HepG2 (cell line): ENCODE results near the gene SP3. TPM values are rescaled to one million over a fixed set of nuclear protein-coding genes. Genes with fewer than 3 reads are reported as not detected.

Experiments
- ARID2 ChIP-seq: sonication (generic); formaldehyde crosslinking; IDR thresholded peaks from 2 replicates; pipeline ENCODE4 v1.8.1; 2022; ENCODE audit warnings: mild to moderate bottlenecking, missing genetic modification reagents, borderline replicate concordance
- ATM ChIP-seq: fragments of 450-650 bp; IDR thresholded peaks from 2 replicates; pipeline ENCODE4 v1.7.1; 2017; ENCODE audit warnings: mild to moderate bottlenecking, borderline replicate concordance
- BRD4 ChIP-seq: sonication (generic); formaldehyde crosslinking; IDR thresholded peaks from 2 replicates; pipeline ENCODE4 v1.4.0; 2020; ENCODE audit warnings: missing genetic modification reagents
- CCDC6 ChIP-seq: sonication (generic); formaldehyde crosslinking; IDR thresholded peaks from 2 replicates; pipeline ENCODE4 v1.8.1; 2022; ENCODE audit warnings: mild to moderate bottlenecking, missing genetic modification reagents, moderate library complexity
- HBP1 ChIP-seq: IDR thresholded peaks from 2 replicates; pipeline ENCODE4 v1.6.1; 2016; ENCODE audit warnings: low read depth, control low read depth
- HMG20B ChIP-seq: conservative IDR thresholded peaks from 2 replicates; pipeline ENCODE4 v1.6.1; 2016; ENCODE audit warnings: missing genetic modification reagents, missing compliant biosample characterization
- HNRNPUL1 ChIP-seq: fragments of 200-400 bp; formaldehyde crosslinking; IDR thresholded peaks from 2 replicates; pipeline ENCODE4 v1.6.1; 2017; ENCODE audit warnings: low read depth, mild to moderate bottlenecking, low read length, moderate library complexity
- IKZF4 ChIP-seq: sonication (generic); formaldehyde crosslinking; IDR thresholded peaks from 2 replicates; pipeline ENCODE4 v1.5.1; 2020; ENCODE audit warnings: borderline replicate concordance, mild to moderate bottlenecking, low read depth, missing genetic modification reagents; ENCODE audit errors: not compliant biosample characterization
- MATR3 ChIP-seq: sonication (generic); formaldehyde crosslinking; IDR thresholded peaks from 2 replicates; pipeline ENCODE4 v1.4.0; 2020; ENCODE audit warnings: missing genetic modification reagents
- NR2F6 ChIP-seq, 2 experiments: IDR thresholded peaks; 2 replicates each; pipeline ENCODE4 v1.6.1; 2016; ENCODE audit warnings: antibody characterized with exemption in 1 of 2, mild to moderate bottlenecking in 1 of 2
- PTBP1 ChIP-seq: fragments of 200-400 bp; formaldehyde crosslinking; IDR thresholded peaks from 2 replicates; pipeline ENCODE4 v1.6.1; 2018; ENCODE audit warnings: low read length, low read depth; ENCODE audit not compliant: poor library complexity, severe bottlenecking
- SALL1 ChIP-seq: sonication (generic); formaldehyde crosslinking; IDR thresholded peaks from 2 replicates; pipeline ENCODE4 v1.8.0; 2022; ENCODE audit warnings: mild to moderate bottlenecking, missing genetic modification reagents
- SP2 ChIP-seq: sonication (generic); formaldehyde crosslinking; IDR thresholded peaks from 2 replicates; pipeline ENCODE4 v1.5.1; 2020; ENCODE audit warnings: mild to moderate bottlenecking, missing genetic modification reagents
- TBX2 ChIP-seq: sonication (generic); formaldehyde crosslinking; IDR thresholded peaks from 2 replicates; pipeline ENCODE4 v1.5.0; 2020; ENCODE audit warnings: missing genetic modification reagents, mild to moderate bottlenecking, borderline replicate concordance
- TMF1 ChIP-seq: sonication (generic); formaldehyde crosslinking; IDR thresholded peaks from 2 replicates; pipeline ENCODE4 v1.8.1; 2022; ENCODE audit warnings: low read depth, missing genetic modification reagents
- TSC22D2 ChIP-seq: sonication (generic); formaldehyde crosslinking; IDR thresholded peaks from 2 replicates; pipeline ENCODE4 v1.5.1; 2020; ENCODE audit warnings: missing genetic modification reagents, mild to moderate bottlenecking, borderline replicate concordance
- ZNF275 ChIP-seq: sonication (generic); formaldehyde crosslinking; IDR thresholded peaks from 2 replicates; pipeline ENCODE4 v1.8.0; 2022; ENCODE audit warnings: missing genetic modification reagents, mild to moderate bottlenecking, inconsistent platforms, borderline replicate concordance
- ZNF30 ChIP-seq: sonication (generic); formaldehyde crosslinking; IDR thresholded peaks from 2 replicates; pipeline ENCODE4 v1.5.0; 2020; ENCODE audit warnings: mild to moderate bottlenecking, missing genetic modification reagents
- ZNF615 ChIP-seq: sonication (generic); formaldehyde crosslinking; IDR thresholded peaks from 2 replicates; pipeline ENCODE4 v1.5.0; 2020; ENCODE audit warnings: mild to moderate bottlenecking, missing genetic modification reagents, borderline replicate concordance
- ZNF644 ChIP-seq: IDR thresholded peaks from 2 replicates; pipeline ENCODE4 v1.6.1; 2016; ENCODE audit warnings: low read depth
- ZNF782 ChIP-seq: sonication (generic); formaldehyde crosslinking; IDR thresholded peaks from 2 replicates; pipeline ENCODE4 v1.4.0; 2020; ENCODE audit warnings: missing genetic modification reagents, mild to moderate bottlenecking, borderline replicate concordance
- polyA plus RNA-seq, 8 experiments: library from polyadenylated mRNA; depleted of rRNA in 3 of 8; stranded (reverse) in 7 of 8; unstranded in 1 of 8; fragments of >200 nt; fragmentation: Illumina TruSeq in 4 of 8; extraction: Trizol in 4 of 8; gene quantifications; 2 replicates each; pipeline versions ENCODE4 v1.2.1 to v1.2.3, GENCODE V29; 2011 to 2016; ENCODE audit warnings: low read depth in 4 of 8, missing spikeins in 1 of 8, mixed read lengths in 1 of 8; ENCODE audit not compliant: insufficient read depth in 1 of 8
- total RNA-seq, 5 experiments: library from RNA; depleted of rRNA; stranded (reverse); fragments of >200 nt; fragmentation: Illumina TruSeq; extraction: Trizol; gene quantifications; 2 replicates each; pipeline ENCODE4 v1.2.3, GENCODE V29; 2016; ENCODE audit warnings: low read depth in 1 of 5
- TF ChIP-seq, protein P1 (sequence below): sonication (generic); formaldehyde crosslinking; IDR thresholded peaks from 2 replicates; pipeline ENCODE4 v1.8.1; 2022; ENCODE audit warnings: low read depth, mild to moderate bottlenecking, missing genetic modification reagents
- TF ChIP-seq, protein P2 (sequence below): sonication (generic); formaldehyde crosslinking; IDR thresholded peaks from 2 replicates; pipeline ENCODE4 v1.5.0; 2020; ENCODE audit warnings: missing genetic modification reagents, mild to moderate bottlenecking, borderline replicate concordance

SP3 gene
- total and polyA plus RNA-seq, 2 of the 13 experiments (the other 11 are each of a cell fraction or from before 2014, with no cell fraction given) = 57.3 to 132 TPM

GRCh38 chr2:173963817-173964564 lies 1.2 kb downstream of the SP3 start (continued):
- TF ChIP-seq, protein P1, sequence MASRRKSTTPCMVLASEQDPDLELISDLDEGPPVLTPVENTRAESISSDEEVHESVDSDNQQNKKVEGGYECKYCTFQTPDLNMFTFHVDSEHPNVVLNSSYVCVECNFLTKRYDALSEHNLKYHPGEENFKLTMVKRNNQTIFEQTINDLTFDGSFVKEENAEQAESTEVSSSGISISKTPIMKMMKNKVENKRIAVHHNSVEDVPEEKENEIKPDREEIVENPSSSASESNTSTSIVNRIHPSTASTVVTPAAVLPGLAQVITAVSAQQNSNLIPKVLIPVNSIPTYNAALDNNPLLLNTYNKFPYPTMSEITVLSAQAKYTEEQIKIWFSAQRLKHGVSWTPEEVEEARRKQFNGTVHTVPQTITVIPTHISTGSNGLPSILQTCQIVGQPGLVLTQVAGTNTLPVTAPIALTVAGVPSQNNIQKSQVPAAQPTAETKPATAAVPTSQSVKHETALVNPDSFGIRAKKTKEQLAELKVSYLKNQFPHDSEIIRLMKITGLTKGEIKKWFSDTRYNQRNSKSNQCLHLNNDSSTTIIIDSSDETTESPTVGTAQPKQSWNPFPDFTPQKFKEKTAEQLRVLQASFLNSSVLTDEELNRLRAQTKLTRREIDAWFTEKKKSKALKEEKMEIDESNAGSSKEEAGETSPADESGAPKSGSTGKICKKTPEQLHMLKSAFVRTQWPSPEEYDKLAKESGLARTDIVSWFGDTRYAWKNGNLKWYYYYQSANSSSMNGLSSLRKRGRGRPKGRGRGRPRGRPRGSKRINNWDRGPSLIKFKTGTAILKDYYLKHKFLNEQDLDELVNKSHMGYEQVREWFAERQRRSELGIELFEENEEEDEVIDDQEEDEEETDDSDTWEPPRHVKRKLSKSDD = peak; percentile 76
- peak; percentile 63 for TF ChIP-seq BRD4
- TF ChIP-seq TBX2 (CRISPR knock-in tag) = no peak
- no peak for TF ChIP-seq ZNF644
- TF ChIP-seq TSC22D2 = no peak
- TF ChIP-seq HNRNPUL1 = peak; percentile 37; the same call in 1 of the 2 replicates
- TF ChIP-seq ZNF782 (CRISPR knock-in tag) = no peak
- 0 out of 2 replicates have a peak, but pooled peaks have one; percentile 67 for TF ChIP-seq HBP1 (CRISPR knock-in tag)
- no peak for TF ChIP-seq ARID2 (CRISPR knock-in tag)
- TF ChIP-seq NR2F6 (IDR thresholded peaks at IDR 0.05) = no peak
- TF ChIP-seq NR2F6 (CRISPR knock-in tag; IDR thresholded peaks at IDR 0.05) = 0 out of 2 replicates have a peak, but pooled peaks have one; percentile 11
- no peak for TF ChIP-seq CCDC6 (CRISPR knock-in tag)
- TF ChIP-seq ZNF615 (CRISPR knock-in tag) = no peak
- TF ChIP-seq MATR3 (CRISPR knock-in tag) = no peak
- TF ChIP-seq IKZF4 (CRISPR knock-in tag) = no peak
- peak; percentile 90; the same call in 1 of the 2 replicates for TF ChIP-seq TMF1
- TF ChIP-seq PTBP1 = no peak
- TF ChIP-seq, protein P2, sequence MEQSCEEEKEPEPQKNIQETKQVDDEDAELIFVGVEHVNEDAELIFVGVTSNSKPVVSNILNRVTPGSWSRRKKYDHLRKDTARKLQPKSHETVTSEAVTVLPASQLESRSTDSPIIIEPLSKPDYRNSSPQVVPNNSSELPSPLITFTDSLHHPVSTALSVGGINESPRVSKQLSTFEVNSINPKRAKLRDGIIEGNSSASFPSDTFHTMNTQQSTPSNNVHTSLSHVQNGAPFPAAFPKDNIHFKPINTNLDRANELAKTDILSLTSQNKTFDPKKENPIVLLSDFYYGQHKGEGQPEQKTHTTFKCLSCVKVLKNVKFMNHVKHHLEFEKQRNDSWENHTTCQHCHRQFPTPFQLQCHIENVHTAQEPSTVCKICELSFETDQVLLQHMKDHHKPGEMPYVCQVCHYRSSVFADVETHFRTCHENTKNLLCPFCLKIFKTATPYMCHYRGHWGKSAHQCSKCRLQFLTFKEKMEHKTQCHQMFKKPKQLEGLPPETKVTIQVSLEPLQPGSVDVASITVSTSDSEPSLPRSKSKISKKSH (CRISPR knock-in tag) = no peak
- TF ChIP-seq ZNF275 (CRISPR knock-in tag) = no peak
- TF ChIP-seq SALL1 = peak; percentile 88
- TF ChIP-seq SP2 (CRISPR knock-in tag) = peak; percentile 32; the same call in 1 of the 2 replicates
- TF ChIP-seq HMG20B (CRISPR knock-in tag) = no peak
- TF ChIP-seq ZNF30 (CRISPR knock-in tag) = no peak
- no peak for TF ChIP-seq ATM
